ENCODE results near the gene C2orf68. TPM values are rescaled to one million over a fixed set of nuclear protein-coding genes. Genes with fewer than 3 reads are reported as not detected.

The C2orf68 gene
- total and polyA plus RNA-seq, 12 donors, result 14.2 to 47.0 (median 33.7) TPM

DNA sequence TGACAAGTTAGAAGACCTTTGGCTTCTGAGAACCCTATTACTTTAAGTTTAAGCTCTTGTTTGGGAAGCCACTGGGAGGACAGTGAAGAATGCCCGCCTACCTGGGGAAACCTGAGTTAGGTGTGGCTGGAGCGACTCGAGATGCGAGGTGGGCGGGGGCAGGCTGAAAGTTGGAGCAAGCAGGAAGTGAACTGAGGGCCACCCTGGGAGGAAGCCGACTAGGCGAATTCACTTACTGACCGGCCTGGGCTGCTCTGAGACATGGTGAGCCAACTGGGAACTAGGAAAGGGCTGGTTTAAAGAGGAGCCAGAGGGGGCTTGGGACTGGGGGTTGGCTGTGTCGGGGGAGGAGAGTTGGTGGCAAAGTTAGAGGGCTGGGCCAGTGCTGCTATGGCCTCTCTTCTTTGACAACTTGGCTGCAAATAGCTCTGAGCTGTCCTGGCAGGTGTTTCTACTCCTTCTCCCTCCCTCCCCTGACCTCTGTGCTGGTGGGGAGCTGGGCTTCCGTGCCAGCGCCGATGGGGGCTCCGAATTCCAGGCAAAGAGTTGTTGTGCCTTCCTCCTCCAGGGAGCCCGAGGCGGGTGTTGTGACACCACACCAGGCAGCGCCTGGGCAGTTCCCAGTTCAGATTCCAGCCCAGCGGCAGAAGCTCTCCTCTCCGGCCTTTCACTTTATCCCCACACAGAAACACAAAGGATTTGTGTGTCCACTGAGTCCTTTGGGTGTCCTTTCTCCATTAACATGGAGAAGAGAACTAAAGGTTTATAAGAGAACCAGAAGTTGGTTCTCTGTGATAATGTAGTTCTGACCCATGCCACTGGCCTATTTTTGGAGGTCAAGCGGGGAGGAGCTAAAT, 34.3 kb downstream of the C2orf68 start, which contains the start of gene VAMP8:
VAMP8 (plus strand) TSS at position 201 of the 857 bp plus-strand sequence; CDS start at position 262, 61 bp downstream.
- Histone ChIP-seq H3K9me3 (no peaks in the 10 kb centered on the region), H3K27ac (peak within 1 kb of the TSS in 9 of 10 donors; percentile 30 to 93 (median 67)), H3K4me1 (peaks cover 0 to 39% (median 33%) of the 10 kb centered on the region in 9 donors), H3K36me3 (peaks cover 0 to 15% (median 0%) of the 10 kb centered on the region in 9 donors), H3K27me3 (no peaks in the 10 kb centered on the region), H3K4me3 (peak within 1 kb of the TSS in 8 of 10 donors; percentile 6 to 62 (median 32))
- no peak for DNase-seq
- intact Hi-C loops (cut with DNase I), result no loop called here
- 48 to 52% methylated on average over 19 of the region's 19 CpGs for WGBS, 2 donors
- peak; percentile 6 to 62 (median 44) for ATAC-seq
- TF ChIP-seq, protein P1, sequence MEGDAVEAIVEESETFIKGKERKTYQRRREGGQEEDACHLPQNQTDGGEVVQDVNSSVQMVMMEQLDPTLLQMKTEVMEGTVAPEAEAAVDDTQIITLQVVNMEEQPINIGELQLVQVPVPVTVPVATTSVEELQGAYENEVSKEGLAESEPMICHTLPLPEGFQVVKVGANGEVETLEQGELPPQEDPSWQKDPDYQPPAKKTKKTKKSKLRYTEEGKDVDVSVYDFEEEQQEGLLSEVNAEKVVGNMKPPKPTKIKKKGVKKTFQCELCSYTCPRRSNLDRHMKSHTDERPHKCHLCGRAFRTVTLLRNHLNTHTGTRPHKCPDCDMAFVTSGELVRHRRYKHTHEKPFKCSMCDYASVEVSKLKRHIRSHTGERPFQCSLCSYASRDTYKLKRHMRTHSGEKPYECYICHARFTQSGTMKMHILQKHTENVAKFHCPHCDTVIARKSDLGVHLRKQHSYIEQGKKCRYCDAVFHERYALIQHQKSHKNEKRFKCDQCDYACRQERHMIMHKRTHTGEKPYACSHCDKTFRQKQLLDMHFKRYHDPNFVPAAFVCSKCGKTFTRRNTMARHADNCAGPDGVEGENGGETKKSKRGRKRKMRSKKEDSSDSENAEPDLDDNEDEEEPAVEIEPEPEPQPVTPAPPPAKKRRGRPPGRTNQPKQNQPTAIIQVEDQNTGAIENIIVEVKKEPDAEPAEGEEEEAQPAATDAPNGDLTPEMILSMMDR (IDR thresholded peaks at IDR 0.05), result no peak

DNA sequence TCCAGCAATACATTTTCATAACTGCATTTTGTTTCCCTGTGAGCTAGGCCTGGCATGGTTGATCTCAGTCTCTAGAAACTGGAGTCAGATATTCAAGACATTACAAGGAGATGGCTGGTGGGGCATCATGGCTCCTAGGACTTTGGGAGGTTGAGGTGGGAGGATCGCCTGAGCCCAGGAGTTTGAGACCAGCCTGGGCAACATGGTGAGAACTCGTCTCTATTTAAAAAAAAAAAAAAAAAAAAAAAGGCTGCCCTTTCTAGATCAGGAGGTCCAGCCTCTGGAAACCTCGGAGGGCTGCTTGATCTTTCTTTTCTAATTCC, 34.8 kb downstream of the C2orf68 start:
- H3K27me3 ChIP-seq, result no peaks in the 10 kb centered on the region
- peak overlapping the region in 3 of 10 donors; percentile 31 to 62 (median 36) for H3K4me3 ChIP-seq
- H3K9me3 ChIP-seq, result no peaks in the 10 kb centered on the region
- intact Hi-C loops (cut with DNase I), result no loop called here
- DNase-seq, result no peak
- H3K4me1 ChIP-seq, result peaks cover 0 to 38% (median 33%) of the 10 kb centered on the region in 9 donors
- peak overlapping the region in 5 of 10 donors; percentile 1 to 93 (median 67) for H3K27ac ChIP-seq
- 79 to 82% methylated on average over 3 of the region's 3 CpGs for WGBS, 2 donors
- no peak for ATAC-seq
- TF ChIP-seq, protein P1 (IDR thresholded peaks at IDR 0.05), result no peak
- peaks cover 0 to 10% (median 0%) of the 10 kb centered on the region in 9 donors for H3K36me3 ChIP-seq

DNA sequence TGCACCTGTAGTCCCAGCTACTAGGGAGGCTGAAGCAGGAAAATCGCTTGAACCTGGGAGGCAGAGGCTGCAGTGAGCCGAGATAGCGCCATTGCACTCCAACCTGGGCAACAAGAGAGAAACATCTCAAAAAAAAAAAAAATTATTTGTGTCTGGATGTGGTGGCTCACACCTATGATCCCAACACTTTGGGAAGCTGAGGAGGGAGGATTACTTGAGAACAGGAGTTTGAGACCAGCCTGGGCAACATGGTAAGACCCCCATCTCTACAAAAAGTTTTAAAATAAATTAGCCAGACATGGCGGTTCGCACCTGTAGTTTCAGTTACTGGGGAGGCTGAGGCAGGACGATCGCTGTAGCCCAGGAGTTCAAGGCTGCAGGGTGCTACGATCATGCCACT, 36.1 kb downstream of the C2orf68 start:
- intact Hi-C loops (cut with DNase I), result no loop called here
- H3K9me3 ChIP-seq, result no peaks in the 10 kb centered on the region
- H3K4me3 ChIP-seq, result no peak overlapping the region
- no peaks in the 10 kb centered on the region for H3K27me3 ChIP-seq
- no peak overlapping the region for H3K27ac ChIP-seq
- ATAC-seq (no peak), DNase-seq (no peak)
- 85 to 86% methylated on average over 8 of the region's 8 CpGs for WGBS, 2 donors
- TF ChIP-seq, protein P1 (IDR thresholded peaks at IDR 0.05), result no peak
- H3K36me3 ChIP-seq, result no peaks in the 10 kb centered on the region
- H3K4me1 ChIP-seq, result peaks cover 0 to 38% (median 33%) of the 10 kb centered on the region in 9 donors

DNA sequence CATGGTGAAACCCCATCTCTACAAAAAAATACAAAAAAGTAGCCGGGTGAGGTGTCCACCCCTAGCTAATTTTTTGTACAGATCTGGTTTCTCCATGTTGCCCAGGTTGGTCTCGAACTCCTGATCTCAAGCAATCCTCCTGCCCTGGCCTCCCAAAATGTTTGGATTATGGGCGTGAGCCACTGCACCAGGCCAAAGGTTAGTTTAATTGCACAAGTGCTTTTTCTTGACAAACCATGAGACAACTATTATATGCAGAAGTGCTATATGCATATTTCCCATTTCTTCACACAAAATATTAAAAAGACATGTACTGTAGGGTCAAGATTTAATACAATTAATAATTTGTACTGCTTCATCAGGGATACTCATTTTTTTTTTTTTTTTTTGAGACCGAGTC, 45.6 kb downstream of the C2orf68 start:
- Histone ChIP-seq H3K27me3 (no peaks in the 10 kb centered on the region), H3K36me3 (no peaks in the 10 kb centered on the region), H3K4me1 (peaks cover 0 to 20% (median 6%) of the 10 kb centered on the region in 9 donors), H3K9me3 (no peaks in the 10 kb centered on the region), H3K27ac (no peak overlapping the region), H3K4me3 (no peak overlapping the region)
- ATAC-seq (no peak), DNase-seq (no peak)
- 75 to 76% methylated on average over 4 of the region's 4 CpGs for WGBS, 2 donors
- TF ChIP-seq, protein P1 (IDR thresholded peaks at IDR 0.05), result no peak
- intact Hi-C loops (cut with DNase I), result loop anchor here in 1 of 10 donors (10.0 kb wide), 1 partner anchor 49 kb away; the partner anchor contains the start of genes C2orf68 and USP39
